ENCODE data around the gene SLC28A3.
A peak's percentile ranks its signal among the peaks of the same experiment; 100 is the strongest.
"Not testable (repeated sequence)": the region's sequence is repeated elsewhere in the genome, so short reads cannot be mapped to it uniquely, and the experiment has no call there.

Gene SLC28A3

GRCh38 chr9:84374013-84374412 lies 33.5 kb upstream of the SLC28A3 start:
- DNase-seq = no peak
- Histone ChIP-seq H3K27me3 (replicated peaks) (no peaks in the 10 kb centered on the region), H3K36me3 (replicated peaks) (no peaks in the 10 kb centered on the region), H3K4me3 (ENCODE audit: low read depth, low read length) (no peak overlapping the region), H3K27ac (no peak overlapping the region)
- TF ChIP-seq CTCF (IDR thresholded peaks at IDR 0.05; ENCODE audit: low read depth, low read length, missing control alignments) = no peak
- in situ Hi-C loops (cut with HindIII; ENCODE audit: low pct_ligation_motif_present, low sequenced_read_pairs) = no loop called here

- DNase-seq = peak; percentile 84
- H3K27me3 ChIP-seq (replicated peaks) = no peaks in the 10 kb centered on the region
- H3K36me3 ChIP-seq (replicated peaks) = no peaks in the 10 kb centered on the region
- no peak overlapping the region for H3K27ac ChIP-seq
- no peak for TF ChIP-seq CTCF (IDR thresholded peaks at IDR 0.05; ENCODE audit: low read depth, low read length, missing control alignments)
- in situ Hi-C loops (cut with HindIII; ENCODE audit: low pct_ligation_motif_present, low sequenced_read_pairs) = no loop called here
- H3K4me3 ChIP-seq (ENCODE audit: low read depth, low read length) = no peak overlapping the region
Observed at GRCh38 chr9:84371737-84372136, 31.2 kb upstream of the SLC28A3 start.

GRCh38 chr9:84368601-84369000 lies 28.0 kb upstream of the SLC28A3 start:
- Histone ChIP-seq H3K36me3 (replicated peaks) (no peaks in the 10 kb centered on the region), H3K27me3 (replicated peaks) (no peaks in the 10 kb centered on the region), H3K27ac (no peak overlapping the region), H3K4me3 (ENCODE audit: low read depth, low read length) (no peak overlapping the region)
- DNase-seq = no peak
- no peak for TF ChIP-seq CTCF (IDR thresholded peaks at IDR 0.05; ENCODE audit: low read depth, low read length, missing control alignments)
- in situ Hi-C loops (cut with HindIII; ENCODE audit: low pct_ligation_motif_present, low sequenced_read_pairs) = no loop called here

- DNase-seq = peak; percentile 53
Observed at GRCh38 chr9:84367726-84368125, 27.2 kb upstream of the SLC28A3 start.

GRCh38 chr9:84366683-84367082 lies 26.1 kb upstream of the SLC28A3 start:
- in situ Hi-C loops (cut with HindIII; ENCODE audit: low pct_ligation_motif_present, low sequenced_read_pairs) = no loop called here
- no peak overlapping the region for H3K27ac ChIP-seq
- no peak for TF ChIP-seq CTCF (IDR thresholded peaks at IDR 0.05; ENCODE audit: low read depth, low read length, missing control alignments)

More at GRCh38 chr9:84367726-84368125, 27.2 kb upstream of the SLC28A3 start:
- H3K36me3 ChIP-seq (replicated peaks); H3K27ac ChIP-seq; H3K27me3 ChIP-seq (replicated peaks); in situ Hi-C loops (cut with HindIII; ENCODE audit: low pct_ligation_motif_present, low sequenced_read_pairs); H3K4me3 ChIP-seq (ENCODE audit: low read depth, low read length): not testable (repeated sequence)

GRCh38 chr9:84364894-84365490 lies 24.4 kb upstream of the SLC28A3 start:
- H3K27me3 ChIP-seq (replicated peaks); DNase-seq; in situ Hi-C loops (cut with HindIII; ENCODE audit: low pct_ligation_motif_present, low sequenced_read_pairs); H3K27ac ChIP-seq; H3K36me3 ChIP-seq (replicated peaks); H3K4me3 ChIP-seq (ENCODE audit: low read depth, low read length): not testable (repeated sequence)

More at GRCh38 chr9:84366683-84367082, 26.1 kb upstream of the SLC28A3 start:
- no peak for DNase-seq
- Histone ChIP-seq H3K4me3 (ENCODE audit: low read depth, low read length) (no peak overlapping the region), H3K36me3 (replicated peaks) (no peaks in the 10 kb centered on the region), H3K27me3 (replicated peaks) (no peaks in the 10 kb centered on the region)

- DNase-seq = no peak
- in situ Hi-C loops (cut with HindIII; ENCODE audit: low pct_ligation_motif_present, low sequenced_read_pairs) = no loop called here
- Histone ChIP-seq H3K27ac (no peak overlapping the region), H3K36me3 (replicated peaks) (no peaks in the 10 kb centered on the region), H3K27me3 (replicated peaks) (no peaks in the 10 kb centered on the region), H3K4me3 (ENCODE audit: low read depth, low read length) (no peak overlapping the region)
- TF ChIP-seq CTCF (IDR thresholded peaks at IDR 0.05; ENCODE audit: low read depth, low read length, missing control alignments) = no peak
Observed at GRCh38 chr9:84361645-84362044, 21.1 kb upstream of the SLC28A3 start.

All from brain microvascular endothelial cell (primary cell).